NCI-H82 treated with DMSO at 0.1 percent for 48 hours (cell line): ENCODE measurements around the gene SEMA4B.

ENCODE experiments used
- DNase-seq: peaks from one replicate; lab custom pipeline; 2025; ENCODE audit not compliant: unreplicated experiment; lab: John Stamatoyannopoulos, UW

Gene SEMA4B

GRCh38 chr15:90225047-90225446, 23.9 kb downstream of the SEMA4B start:
- DNase-seq, result no peak

GRCh38 chr15:90225504-90226234, 24.5 kb downstream of the SEMA4B start:
- no peak for DNase-seq

GRCh38 chr15:90227336-90227735, 26.2 kb downstream of the SEMA4B start:
- no peak for DNase-seq

- DNase-seq, result no peak
Measured at GRCh38 chr15:90227816-90228772, 27.0 kb downstream of the SEMA4B start.

GRCh38 chr15:90228960-90229359, 27.8 kb downstream of the SEMA4B start:
- DNase-seq, result no peak

- no peak for DNase-seq
Measured at GRCh38 chr15:90230071-90230494, 29.0 kb downstream of the SEMA4B start.

GRCh38 chr15:90230610-90231009, 29.5 kb downstream of the SEMA4B start:
- no peak for DNase-seq

GRCh38 chr15:90231028-90232017, 30.2 kb downstream of the SEMA4B start:
- DNase-seq, result no peak

- no peak for DNase-seq
Measured at GRCh38 chr15:90232196-90232595, 31.1 kb downstream of the SEMA4B start.

GRCh38 chr15:90232941-90233386, 31.8 kb downstream of the SEMA4B start:
- no peak for DNase-seq

GRCh38 chr15:90233387-90234095, 32.4 kb downstream of the SEMA4B start, which contains the start of gene CIB1:
CIB1 (minus strand) TSS chr15:90233941; CDS start chr15:90233885, 56 bp downstream.
- peak; percentile 76 for DNase-seq

GRCh38 chr15:90234096-90234988, 33.2 kb downstream of the SEMA4B start, which contains the start of gene GDPGP1:
GDPGP1 (plus strand) TSS chr15:90234209; CDS start chr15:90240909, 6,700 bp downstream.
- no peak for DNase-seq

- no peak for DNase-seq
Measured at GRCh38 chr15:90239371-90239770, 38.2 kb downstream of the SEMA4B start.

GRCh38 chr15:90240856-90241255, 39.7 kb downstream of the SEMA4B start:
- no peak for DNase-seq

GRCh38 chr15:90241343-90242192, 40.4 kb downstream of the SEMA4B start:
- DNase-seq, result no peak

GRCh38 chr15:90243943-90244639, 43.0 kb downstream of the SEMA4B start:
- DNase-seq, result no peak

GRCh38 chr15:90248789-90249202, 47.7 kb downstream of the SEMA4B start:
- DNase-seq, result no peak
